AG04449 (cell line): ENCODE measurements around the gene KCNJ6.
"Not testable (repeated sequence)": the region's sequence is repeated elsewhere in the genome, so short reads cannot be mapped to it uniquely, and the experiment has no call there.

Experiments
- CTCF ChIA-PET: fragments of 350-600 bp; formaldehyde crosslinking; extraction: SDS; loops from one replicate; lab custom pipeline; 2021; ENCODE audit warnings: antibody characterized with exemption; lab: Yijun Ruan, JAX
- POLR2A ChIA-PET: fragments of 400-600, 350-600 bp; formaldehyde crosslinking; extraction: SDS; loops from one replicate; lab custom pipeline; 2020; ENCODE audit warnings: antibody characterized with exemption, inconsistent platforms; lab: Yijun Ruan, JAX
- DNase-seq: peaks from one replicate; pipeline ENCODE4 v3.0.0-alpha.2; 2010; ENCODE audit warnings: low read depth, low spot score
- H3K4me3 ChIP-seq: 2 replicates; pipeline ENCODE4 v1.5.1; 2011; ENCODE audit warnings: low read depth, mild to moderate bottlenecking, control low read depth, low read length
- TF ChIP-seq, protein P1 (sequence below): IDR thresholded peaks from one replicate; pipeline ENCODE4 v1.5.1; 2011; ENCODE audit warnings: mild to moderate bottlenecking, moderate library complexity, low read length, control low read depth, inconsistent platforms; ENCODE audit not compliant: insufficient read depth; ENCODE audit errors: missing control alignments

The KCNJ6 gene

DNA sequence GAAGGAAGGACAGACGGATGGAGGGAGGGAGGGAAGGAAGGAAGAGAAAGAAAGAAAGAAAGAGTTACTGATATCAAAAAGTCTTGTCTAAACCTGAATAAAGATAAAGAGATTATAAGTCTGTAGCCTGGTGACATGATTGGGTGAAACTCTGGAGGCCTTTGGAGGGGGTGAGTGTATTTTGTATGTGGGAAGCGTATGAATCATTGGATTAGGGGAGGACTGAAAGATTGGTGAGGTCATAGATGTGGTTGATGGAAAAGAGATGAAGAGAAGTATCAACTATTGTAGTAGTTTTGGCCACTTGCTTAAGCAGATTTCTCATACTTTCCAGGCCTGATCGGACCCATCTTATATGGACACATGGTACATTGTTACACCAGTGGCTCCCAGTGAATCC lies 11.5 kb upstream of the KCNJ6 start:
- ChIA-PET POLR2A (no interaction called here), CTCF (no interaction called here)
- no peak for DNase-seq
- no peak overlapping the region for H3K4me3 ChIP-seq
- TF ChIP-seq, protein P1, sequence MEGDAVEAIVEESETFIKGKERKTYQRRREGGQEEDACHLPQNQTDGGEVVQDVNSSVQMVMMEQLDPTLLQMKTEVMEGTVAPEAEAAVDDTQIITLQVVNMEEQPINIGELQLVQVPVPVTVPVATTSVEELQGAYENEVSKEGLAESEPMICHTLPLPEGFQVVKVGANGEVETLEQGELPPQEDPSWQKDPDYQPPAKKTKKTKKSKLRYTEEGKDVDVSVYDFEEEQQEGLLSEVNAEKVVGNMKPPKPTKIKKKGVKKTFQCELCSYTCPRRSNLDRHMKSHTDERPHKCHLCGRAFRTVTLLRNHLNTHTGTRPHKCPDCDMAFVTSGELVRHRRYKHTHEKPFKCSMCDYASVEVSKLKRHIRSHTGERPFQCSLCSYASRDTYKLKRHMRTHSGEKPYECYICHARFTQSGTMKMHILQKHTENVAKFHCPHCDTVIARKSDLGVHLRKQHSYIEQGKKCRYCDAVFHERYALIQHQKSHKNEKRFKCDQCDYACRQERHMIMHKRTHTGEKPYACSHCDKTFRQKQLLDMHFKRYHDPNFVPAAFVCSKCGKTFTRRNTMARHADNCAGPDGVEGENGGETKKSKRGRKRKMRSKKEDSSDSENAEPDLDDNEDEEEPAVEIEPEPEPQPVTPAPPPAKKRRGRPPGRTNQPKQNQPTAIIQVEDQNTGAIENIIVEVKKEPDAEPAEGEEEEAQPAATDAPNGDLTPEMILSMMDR = no peak

DNA sequence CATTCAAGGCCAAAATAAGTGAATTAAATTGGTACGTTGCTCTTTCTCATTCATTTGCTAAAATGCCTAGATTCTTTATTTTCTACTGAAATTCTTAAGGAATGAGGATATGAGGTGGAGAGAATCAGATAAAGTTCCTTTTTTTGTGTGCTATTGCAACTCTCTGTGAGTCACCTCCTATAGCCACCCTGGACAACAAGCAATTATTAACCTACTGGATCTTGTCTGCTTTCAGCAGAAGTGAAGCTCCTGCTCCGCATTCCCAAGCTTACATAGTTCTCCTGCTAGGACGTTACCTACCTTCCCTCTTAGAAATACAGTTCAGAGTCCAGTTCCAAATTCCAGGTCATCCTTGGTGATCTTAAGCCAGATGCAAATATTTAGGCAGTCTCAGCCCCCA lies 4.8 kb upstream of the KCNJ6 start:
- no peak for DNase-seq
- TF ChIP-seq, protein P1 = no peak
- CTCF ChIA-PET = interaction anchor here (1.2 to 2.5 kb wide), 3 partner anchors 9 to 209 kb away, joined by 3 to 9 read pairs (median 7); no protein-coding TSS in a partner anchor
- POLR2A ChIA-PET = no interaction called here
- H3K4me3 ChIP-seq = no peak overlapping the region

DNA sequence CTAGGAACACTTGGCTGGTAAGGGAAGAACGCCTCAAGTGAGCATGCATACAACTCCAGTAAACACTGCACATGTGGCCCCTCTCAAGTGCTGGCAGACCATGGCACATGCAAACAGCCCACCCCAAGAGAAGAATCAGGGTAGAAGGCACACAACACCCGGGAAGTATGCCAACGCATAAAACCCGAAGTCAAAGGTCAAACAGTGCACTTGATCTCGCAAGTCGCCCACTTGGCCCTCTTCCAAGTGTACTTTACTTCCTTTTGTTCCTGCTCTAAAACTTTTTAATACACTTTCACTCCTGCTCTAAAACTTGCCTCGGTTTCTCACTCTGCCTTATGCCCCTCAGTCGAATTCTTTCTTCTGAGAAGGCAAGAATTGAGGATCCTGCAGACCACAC lies 4.0 kb upstream of the KCNJ6 start:
- DNase-seq, POLR2A ChIA-PET, H3K4me3 ChIP-seq: not testable (repeated sequence)
- CTCF ChIA-PET = interaction anchor here (1.2 to 10.0 kb wide), 4 partner anchors 161 to 237 kb away, joined by 4 to 69 read pairs (median 7); no protein-coding TSS in a partner anchor

DNA sequence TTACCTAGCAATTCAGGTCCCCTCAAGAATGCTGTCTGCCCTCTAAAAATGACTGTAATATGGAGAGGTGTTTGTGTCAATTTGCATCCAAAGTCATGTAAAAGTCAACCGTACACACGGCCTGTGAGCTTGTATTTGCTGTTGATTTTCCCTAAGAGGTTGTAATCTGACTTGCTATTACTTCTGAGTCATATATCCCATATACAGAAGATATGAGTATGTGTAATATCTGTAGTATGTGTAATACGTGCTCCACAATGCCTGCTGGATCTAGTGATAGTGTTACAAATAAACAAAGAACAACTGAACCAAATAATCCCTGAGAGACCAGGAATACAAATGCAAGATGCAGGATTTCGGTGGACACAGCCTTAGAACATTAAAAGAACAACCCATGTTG lies 1.4 kb upstream of the KCNJ6 start:
- CTCF ChIA-PET = interaction anchor here (1.0 to 10.0 kb wide), 6 partner anchors 12 to 438 kb away, joined by 3 to 69 read pairs (median 7); no protein-coding TSS in a partner anchor
- no peak overlapping the region for H3K4me3 ChIP-seq
- peak; percentile 16 for DNase-seq
- TF ChIP-seq, protein P1 = no peak
- POLR2A ChIA-PET = no interaction called here

DNA sequence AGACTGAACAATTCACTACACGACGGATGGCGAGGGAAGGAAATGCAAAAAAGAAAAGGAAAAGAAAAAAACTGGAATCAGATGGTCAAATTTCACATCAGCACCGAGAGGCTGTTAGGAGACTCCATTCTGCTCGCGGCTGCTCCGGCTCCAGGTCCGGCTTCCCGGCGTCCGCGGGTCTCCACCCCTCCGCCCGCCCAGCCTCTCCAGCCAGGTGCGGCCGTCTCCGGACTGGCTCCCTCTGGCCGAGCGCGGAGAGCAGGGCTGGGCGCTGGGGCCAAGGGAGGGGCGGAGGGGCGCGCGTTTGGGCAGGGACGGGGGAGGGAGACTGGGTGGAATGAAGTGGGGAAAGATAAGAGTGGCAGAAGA lies 332 bp downstream of the KCNJ6 start:
- CTCF ChIA-PET = interaction anchor here (0.6 to 10.0 kb wide), 11 partner anchors 16 to 241 kb away, joined by 3 to 69 read pairs (median 4); no protein-coding TSS in a partner anchor
- H3K4me3 ChIP-seq = peak overlapping the region; percentile 31
- POLR2A ChIA-PET = no interaction called here
- TF ChIP-seq, protein P1 = no peak
- DNase-seq = no peak

DNA sequence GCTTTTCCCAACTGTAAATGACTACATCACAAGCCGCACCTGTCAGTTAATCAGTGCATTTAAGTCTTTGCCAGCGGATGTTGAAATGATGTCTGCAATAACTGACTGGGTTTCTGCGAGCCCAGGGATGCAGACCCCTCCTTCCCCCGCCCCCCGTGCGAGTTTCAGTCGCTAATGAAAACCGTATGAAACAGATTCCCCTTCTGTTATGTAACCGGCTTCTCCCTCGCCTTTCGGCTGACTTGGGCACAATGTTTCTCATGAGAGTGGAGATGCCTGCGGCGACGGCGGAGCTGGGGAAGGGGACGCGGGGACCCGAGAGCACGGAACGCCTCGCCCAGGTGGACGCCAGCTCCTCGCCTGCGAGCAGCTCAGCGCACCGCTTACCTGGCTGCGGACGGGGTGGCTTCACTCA lies 753 bp downstream of the KCNJ6 start:
- POLR2A ChIA-PET = no interaction called here
- DNase-seq = no peak
- peak overlapping the region; percentile 31 for H3K4me3 ChIP-seq
- CTCF ChIA-PET = interaction anchor here (0.6 to 10.0 kb wide), 7 partner anchors 156 to 241 kb away, joined by 3 to 69 read pairs (median 5); no protein-coding TSS in a partner anchor
- TF ChIP-seq, protein P1 = no peak

DNA sequence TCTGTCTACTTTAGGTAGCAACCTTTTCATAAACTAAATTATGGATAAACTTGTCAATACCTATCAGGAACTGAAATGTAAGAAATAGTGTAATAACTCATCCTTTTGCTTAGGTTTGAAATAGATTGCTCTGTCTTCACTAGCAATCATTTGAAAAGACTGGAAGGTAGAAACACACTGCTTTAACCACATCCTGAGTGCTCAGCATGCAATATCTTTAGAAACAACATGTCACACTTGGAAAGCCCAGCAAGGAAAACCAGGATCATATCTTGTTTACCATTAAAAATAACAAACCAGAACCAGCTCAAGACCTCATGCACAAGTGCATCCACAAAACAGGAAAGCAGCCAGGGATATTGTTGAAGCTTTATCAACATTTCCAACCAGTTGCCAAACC lies 3.6 kb downstream of the KCNJ6 start:
- TF ChIP-seq, protein P1 = no peak
- ChIA-PET POLR2A (no interaction called here), CTCF (interaction anchor here (0.7 to 10.0 kb wide), 4 partner anchors 9 to 214 kb away, joined by 3 to 69 read pairs (median 18); no protein-coding TSS in a partner anchor)
- H3K4me3 ChIP-seq = no peak overlapping the region
- DNase-seq = no peak
